ENCODE results near the gene ZNF385B. TPM values are rescaled to one million over a fixed set of nuclear protein-coding genes. Genes with fewer than 3 reads are reported as not detected.

Gene ZNF385B
- total RNA-seq, 4 donors from 2014 or later, result 2.2 to 5.0 (median 4.0) TPM

DNA sequence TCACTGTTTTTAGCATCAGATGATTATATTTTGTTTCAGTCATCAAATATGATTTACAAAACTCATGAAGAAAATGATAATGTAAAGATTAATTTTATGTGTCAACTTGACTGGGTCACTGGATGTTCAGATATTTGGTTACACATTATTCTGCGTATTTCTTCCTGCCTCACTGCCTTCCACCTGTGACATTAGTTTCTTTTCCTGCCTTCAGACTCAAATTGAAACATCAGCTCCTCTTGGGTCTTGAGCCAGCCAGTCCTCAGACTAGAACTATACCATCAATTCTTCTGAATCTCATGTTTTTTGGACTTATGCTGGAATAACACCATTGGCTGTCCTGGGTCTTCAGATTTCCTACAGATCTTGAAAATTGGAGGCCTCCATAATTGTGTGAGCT, 96.7 kb downstream of the ZNF385B start:
- Histone ChIP-seq H3K9me3 (no peaks in the 10 kb centered on the region), H3K4me1 (peaks cover 7 to 15% (median 13%) of the 10 kb centered on the region in 4 donors), H3K27ac (replicated peaks in 1 of 4) (no peak overlapping the region), H3K36me3 (no peaks in the 10 kb centered on the region), H3K27me3 (no peaks in the 10 kb centered on the region), H3K4me3 (no peak overlapping the region)
- WGBS, result 75% methylated on average over 1 of the region's 1 CpG
- no peak for DNase-seq (ENCODE audit: extremely low spot score)
- TF ChIP-seq POLR2A (IDR thresholded peaks at IDR 0.05; ENCODE audit: low read depth) (no peak), POLR2AphosphoS5 (IDR thresholded peaks at IDR 0.05) (no peak), EP300 (IDR thresholded peaks at IDR 0.05) (no peak)
- TF ChIP-seq, protein P1, sequence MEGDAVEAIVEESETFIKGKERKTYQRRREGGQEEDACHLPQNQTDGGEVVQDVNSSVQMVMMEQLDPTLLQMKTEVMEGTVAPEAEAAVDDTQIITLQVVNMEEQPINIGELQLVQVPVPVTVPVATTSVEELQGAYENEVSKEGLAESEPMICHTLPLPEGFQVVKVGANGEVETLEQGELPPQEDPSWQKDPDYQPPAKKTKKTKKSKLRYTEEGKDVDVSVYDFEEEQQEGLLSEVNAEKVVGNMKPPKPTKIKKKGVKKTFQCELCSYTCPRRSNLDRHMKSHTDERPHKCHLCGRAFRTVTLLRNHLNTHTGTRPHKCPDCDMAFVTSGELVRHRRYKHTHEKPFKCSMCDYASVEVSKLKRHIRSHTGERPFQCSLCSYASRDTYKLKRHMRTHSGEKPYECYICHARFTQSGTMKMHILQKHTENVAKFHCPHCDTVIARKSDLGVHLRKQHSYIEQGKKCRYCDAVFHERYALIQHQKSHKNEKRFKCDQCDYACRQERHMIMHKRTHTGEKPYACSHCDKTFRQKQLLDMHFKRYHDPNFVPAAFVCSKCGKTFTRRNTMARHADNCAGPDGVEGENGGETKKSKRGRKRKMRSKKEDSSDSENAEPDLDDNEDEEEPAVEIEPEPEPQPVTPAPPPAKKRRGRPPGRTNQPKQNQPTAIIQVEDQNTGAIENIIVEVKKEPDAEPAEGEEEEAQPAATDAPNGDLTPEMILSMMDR (IDR thresholded peaks at IDR 0.05), result no peak
- intact Hi-C loops (cut with DNase I), result no loop called here

DNA sequence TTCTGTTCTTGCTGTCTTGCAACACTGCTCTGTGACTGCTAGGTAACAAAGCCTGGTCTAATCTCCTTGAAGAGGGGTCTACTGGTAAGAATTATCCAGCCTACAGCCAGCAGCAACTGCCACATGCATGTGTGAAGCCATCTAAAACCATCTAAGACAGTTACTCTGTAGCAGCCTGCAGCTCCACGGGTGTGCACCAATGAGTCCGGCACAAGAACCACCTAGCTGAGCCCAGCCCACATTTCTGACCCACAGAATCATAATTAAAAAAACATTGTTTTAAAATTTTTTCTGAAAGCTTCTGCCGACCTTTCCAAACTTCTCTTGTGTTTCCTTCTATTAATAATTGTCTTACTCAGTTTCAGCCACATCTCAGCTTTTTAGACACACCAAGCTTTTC, 102.8 kb downstream of the ZNF385B start:
- WGBS, result 88% methylated on average over 3 of the region's 3 CpGs
- intact Hi-C loops (cut with DNase I), result no loop called here
- peaks cover 0 to 13% (median 7%) of the 10 kb centered on the region in 4 donors for H3K9me3 ChIP-seq
- DNase-seq (ENCODE audit: extremely low spot score), result no peak
- no peaks in the 10 kb centered on the region for H3K27me3 ChIP-seq
- TF ChIP-seq POLR2A (IDR thresholded peaks at IDR 0.05; ENCODE audit: low read depth) (no peak), EP300 (IDR thresholded peaks at IDR 0.05) (no peak), POLR2AphosphoS5 (IDR thresholded peaks at IDR 0.05) (no peak)
- TF ChIP-seq, protein P1 (IDR thresholded peaks at IDR 0.05), result no peak
- no peaks in the 10 kb centered on the region for H3K4me1 ChIP-seq
- no peak overlapping the region for H3K4me3 ChIP-seq
- H3K27ac ChIP-seq (replicated peaks in 1 of 4), result no peak overlapping the region
- no peaks in the 10 kb centered on the region for H3K36me3 ChIP-seq

DNA sequence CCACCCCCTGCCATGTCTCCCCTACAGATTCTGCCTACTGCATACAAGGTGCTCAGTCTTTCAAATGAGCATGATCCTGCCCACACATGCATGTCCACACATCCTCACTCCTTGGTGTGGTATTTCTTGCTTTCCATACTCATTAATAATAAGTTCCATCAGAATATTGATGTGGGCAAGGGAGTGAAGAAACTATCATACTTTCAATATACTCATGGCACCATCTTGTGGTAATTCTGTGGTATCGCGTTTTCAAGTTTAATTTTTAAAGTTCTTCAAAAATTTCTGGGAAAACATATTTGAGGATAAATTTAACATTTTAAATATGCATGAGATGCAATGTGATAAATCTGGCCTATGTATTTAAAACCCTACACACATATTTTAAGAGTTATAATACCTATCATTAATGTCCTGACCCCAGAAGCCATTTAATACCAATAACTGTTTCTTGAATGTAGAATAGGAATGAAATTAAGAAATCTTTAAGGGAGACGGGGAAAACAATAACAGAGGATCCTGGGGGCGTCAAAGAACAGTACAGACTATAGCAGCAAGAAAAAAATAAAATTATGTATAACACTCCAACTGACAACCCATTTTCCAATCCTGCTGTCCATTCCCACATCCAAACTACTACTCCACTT, 110.1 kb downstream of the ZNF385B start:
- no peaks in the 10 kb centered on the region for H3K9me3 ChIP-seq
- TF ChIP-seq, protein P1 (IDR thresholded peaks at IDR 0.05), result peak; percentile 67 to 73 (median 69)
- TF ChIP-seq POLR2A (IDR thresholded peaks at IDR 0.05; ENCODE audit: low read depth), result no peak
- H3K4me1 ChIP-seq, result peaks cover 0 to 5% (median 3%) of the 10 kb centered on the region in 4 donors
- no peak for DNase-seq (ENCODE audit: extremely low spot score)
- intact Hi-C loops (cut with DNase I), result loop anchor here (2.0 kb wide), 1 partner anchor 328 kb away; no protein-coding TSS in a partner anchor
- WGBS, result 11% methylated on average over 4 of the region's 4 CpGs
- H3K36me3 ChIP-seq, result no peaks in the 10 kb centered on the region
- H3K4me3 ChIP-seq, result no peak overlapping the region
- no peaks in the 10 kb centered on the region for H3K27me3 ChIP-seq
- no peak overlapping the region for H3K27ac ChIP-seq (replicated peaks in 1 of 4)

DNA sequence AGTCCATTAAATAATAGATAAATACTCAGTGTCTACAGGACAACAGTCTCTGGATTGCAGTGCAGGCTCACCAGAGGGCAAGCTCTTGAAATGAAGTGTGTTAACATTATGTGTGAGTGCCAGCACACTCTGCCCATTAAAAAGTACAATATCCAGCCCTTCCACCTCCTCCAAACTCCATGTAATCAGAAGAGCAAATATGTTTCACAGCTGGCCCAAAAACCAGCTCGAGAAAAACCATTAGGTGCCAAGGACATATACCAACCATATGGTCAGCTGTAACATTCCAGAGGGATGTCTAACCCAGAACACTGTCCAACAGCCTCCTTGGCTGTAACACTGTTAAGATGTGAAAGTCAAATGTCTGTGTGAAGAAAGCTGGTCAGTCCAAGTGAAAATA, 112.2 kb downstream of the ZNF385B start:
- Histone ChIP-seq H3K4me3 (no peak overlapping the region), H3K27ac (replicated peaks in 1 of 4) (no peak overlapping the region), H3K27me3 (no peaks in the 10 kb centered on the region), H3K4me1 (peaks cover 0 to 20% (median 12%) of the 10 kb centered on the region in 4 donors), H3K9me3 (no peaks in the 10 kb centered on the region), H3K36me3 (no peaks in the 10 kb centered on the region)
- 36% methylated on average over 1 of the region's 1 CpG for WGBS
- intact Hi-C loops (cut with DNase I), result no loop called here
- TF ChIP-seq, protein P1 (IDR thresholded peaks at IDR 0.05), result no peak
- TF ChIP-seq POLR2AphosphoS5 (IDR thresholded peaks at IDR 0.05) (no peak), EP300 (IDR thresholded peaks at IDR 0.05) (no peak), POLR2A (IDR thresholded peaks at IDR 0.05; ENCODE audit: low read depth) (no peak)
- DNase-seq (ENCODE audit: extremely low spot score), result no peak

DNA sequence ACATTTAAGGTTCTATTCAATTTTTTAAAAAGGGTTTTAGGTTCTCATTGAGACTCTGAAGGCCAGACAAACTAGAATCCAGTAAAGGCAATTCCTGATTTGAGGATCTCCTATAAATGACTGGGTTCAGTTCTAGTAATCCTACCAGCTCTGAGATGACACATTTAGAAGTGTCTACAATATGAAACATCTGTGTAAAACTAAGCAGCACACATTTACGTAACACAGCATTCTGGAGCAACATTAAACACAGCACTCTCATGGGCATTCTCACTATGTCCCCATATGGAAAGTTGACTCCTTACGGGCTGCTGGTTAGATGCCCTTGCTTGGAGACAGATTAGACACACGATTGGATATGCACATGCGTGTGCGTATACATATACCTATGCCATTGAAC, 114.4 kb downstream of the ZNF385B start:
- intact Hi-C loops (cut with DNase I), result no loop called here
- WGBS, result 72% methylated on average over 5 of the region's 5 CpGs

More for the DNA sequence above, 114.4 kb downstream of the ZNF385B start:
- TF ChIP-seq, protein P1 (IDR thresholded peaks at IDR 0.05), result no peak
- TF ChIP-seq POLR2AphosphoS5 (IDR thresholded peaks at IDR 0.05), result peak in 1 of 2 donors; percentile 51
- Histone ChIP-seq H3K4me1 (peaks cover 0 to 28% (median 13%) of the 10 kb centered on the region in 4 donors), H3K4me3 (no peak overlapping the region), H3K27ac (replicated peaks in 1 of 4) (no peak overlapping the region), H3K36me3 (no peaks in the 10 kb centered on the region), H3K9me3 (no peaks in the 10 kb centered on the region), H3K27me3 (no peaks in the 10 kb centered on the region)
- DNase-seq (ENCODE audit: extremely low spot score), result no peak

All from esophagus muscularis mucosa (tissue), 4 donors.